ENCODE measurements around the gene SLIT3.

DNA sequence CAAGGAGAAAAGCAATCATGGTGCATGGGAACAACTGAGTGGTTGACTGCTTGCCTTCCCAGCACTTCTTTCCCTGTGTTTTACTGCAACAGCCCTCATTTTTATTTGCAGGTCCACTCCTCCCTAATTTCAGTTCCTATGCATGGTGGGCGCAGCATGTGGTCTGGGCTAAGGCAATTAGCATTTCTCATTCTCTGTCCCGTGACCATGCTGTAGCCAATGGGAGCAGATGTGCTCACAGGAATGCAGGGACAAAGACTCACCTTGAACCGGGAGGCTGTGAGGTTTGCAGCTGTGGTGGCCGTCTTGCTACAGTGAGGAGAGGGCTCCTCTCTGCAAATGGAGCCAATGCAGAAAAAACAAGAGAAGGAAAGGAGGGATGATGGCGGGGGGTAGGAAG is 315.5 kb downstream of the SLIT3 start:
- TF ChIP-seq, protein P1, sequence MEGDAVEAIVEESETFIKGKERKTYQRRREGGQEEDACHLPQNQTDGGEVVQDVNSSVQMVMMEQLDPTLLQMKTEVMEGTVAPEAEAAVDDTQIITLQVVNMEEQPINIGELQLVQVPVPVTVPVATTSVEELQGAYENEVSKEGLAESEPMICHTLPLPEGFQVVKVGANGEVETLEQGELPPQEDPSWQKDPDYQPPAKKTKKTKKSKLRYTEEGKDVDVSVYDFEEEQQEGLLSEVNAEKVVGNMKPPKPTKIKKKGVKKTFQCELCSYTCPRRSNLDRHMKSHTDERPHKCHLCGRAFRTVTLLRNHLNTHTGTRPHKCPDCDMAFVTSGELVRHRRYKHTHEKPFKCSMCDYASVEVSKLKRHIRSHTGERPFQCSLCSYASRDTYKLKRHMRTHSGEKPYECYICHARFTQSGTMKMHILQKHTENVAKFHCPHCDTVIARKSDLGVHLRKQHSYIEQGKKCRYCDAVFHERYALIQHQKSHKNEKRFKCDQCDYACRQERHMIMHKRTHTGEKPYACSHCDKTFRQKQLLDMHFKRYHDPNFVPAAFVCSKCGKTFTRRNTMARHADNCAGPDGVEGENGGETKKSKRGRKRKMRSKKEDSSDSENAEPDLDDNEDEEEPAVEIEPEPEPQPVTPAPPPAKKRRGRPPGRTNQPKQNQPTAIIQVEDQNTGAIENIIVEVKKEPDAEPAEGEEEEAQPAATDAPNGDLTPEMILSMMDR (IDR thresholded peaks at IDR 0.05) = no peak
- no peak for TF ChIP-seq POLR2A (IDR thresholded peaks at IDR 0.05)

Measured in Peyer's patch (tissue), 4 donors.